GM19372 (cell line): ENCODE data around the gene STAMBPL1.
"Not testable (repeated sequence)": the region's sequence is repeated elsewhere in the genome, so short reads cannot be mapped to it uniquely, and the experiment has no call there.

Experiments
- ATAC-seq: cut with Tn5 transposase; IDR thresholded peaks from one replicate; pipeline ENCODE4 v1.9.1; 2021; ENCODE audit warnings: mild to moderate bottlenecking, low read depth, moderate library complexity; ENCODE audit not compliant: unreplicated experiment

STAMBPL1 gene

GRCh38 chr10:88879534-88880281, at the start of gene STAMBPL1:
STAMBPL1 (plus strand) TSS chr10:88880245; CDS start chr10:88901709, 21,464 bp downstream.
- peak; percentile 47 for ATAC-seq

GRCh38 chr10:88830643-88831268, 49.3 kb upstream of the STAMBPL1 start:
- no peak for ATAC-seq

GRCh38 chr10:88831709-88832108, 48.3 kb upstream of the STAMBPL1 start:
- no peak for ATAC-seq

- no peak for ATAC-seq
Measured at GRCh38 chr10:88832376-88832775, 47.7 kb upstream of the STAMBPL1 start.

GRCh38 chr10:88833156-88833555, 46.9 kb upstream of the STAMBPL1 start:
- ATAC-seq = no peak

GRCh38 chr10:88833723-88834122, 46.3 kb upstream of the STAMBPL1 start:
- ATAC-seq = no peak

GRCh38 chr10:88835096-88835909, 44.7 kb upstream of the STAMBPL1 start:
- ATAC-seq = peak; percentile 79

GRCh38 chr10:88835910-88836221, 44.2 kb upstream of the STAMBPL1 start:
- ATAC-seq = peak; percentile 12

- not testable (repeated sequence) for ATAC-seq
Measured at GRCh38 chr10:88837632-88838031, 42.4 kb upstream of the STAMBPL1 start.

- ATAC-seq = no peak
Measured at GRCh38 chr10:88838766-88839350, 41.2 kb upstream of the STAMBPL1 start.

GRCh38 chr10:88840104-88840503, 39.9 kb upstream of the STAMBPL1 start:
- no peak for ATAC-seq

- no peak for ATAC-seq
Measured at GRCh38 chr10:88840881-88841280, 39.2 kb upstream of the STAMBPL1 start.

GRCh38 chr10:88841316-88842111, 38.5 kb upstream of the STAMBPL1 start:
- no peak for ATAC-seq

GRCh38 chr10:88843171-88843570, 36.9 kb upstream of the STAMBPL1 start:
- ATAC-seq = no peak

GRCh38 chr10:88848499-88848898, 31.5 kb upstream of the STAMBPL1 start:
- ATAC-seq = no peak

- ATAC-seq = no peak
Measured at GRCh38 chr10:88849234-88849633, 30.8 kb upstream of the STAMBPL1 start.

- ATAC-seq = no peak
Measured at GRCh38 chr10:88850712-88851111, 29.3 kb upstream of the STAMBPL1 start.

GRCh38 chr10:88851706-88852105, 28.3 kb upstream of the STAMBPL1 start, which contains the start of gene ANKRD22:
ANKRD22 (minus strand) TSS chr10:88851844; CDS start chr10:88851607, 237 bp downstream.
- no peak for ATAC-seq

- no peak for ATAC-seq
Measured at GRCh38 chr10:88852327-88852726, 27.7 kb upstream of the STAMBPL1 start.
